Cardiac septum (tissue), 1 donor: ENCODE results near the gene ANKS6. TPM values are rescaled to one million over a fixed set of nuclear protein-coding genes. Genes with fewer than 3 reads are reported as not detected.

Source experiments
- DNase-seq: peaks from one replicate; pipeline ENCODE4 v3.0.0-alpha.2; 2020; ENCODE audit warnings: low spot score
- intact Hi-C: fragments of 100-400 bp; cut with DNase I; formaldehyde crosslinking; loops from one replicate; pipeline ENCODE4 v1.14.0; 2022
- total RNA-seq: library from RNA; stranded (reverse); fragmentation: NEBNext Ultra II Directional; extraction: Animal tissue kit (Norgen Biotek cat#: 25700); gene quantifications from one replicate; pipeline ENCODE4 v1.2.1, GENCODE V29; 2021
- donor health status: DM: no; HTN: no; CAD: no.

ANKS6 gene
- total RNA-seq, 1 donor from 2014 or later: 7.6 TPM

- intact Hi-C loops: loop anchor here (5.0 kb wide), 1 partner anchor 393 kb away; no protein-coding TSS in a partner anchor
- peak; percentile 24 for DNase-seq
These were observed 86.1 kb downstream of the ANKS6 start for GRCh38 chr9:98709968-98710965.

GRCh38 chr9:98708933-98709911 lies 87.1 kb downstream of the ANKS6 start, which contains the start of gene GABBR2:
Gene GABBR2, minus strand, starts transcription at chr9:98708935. Its CDS starts 198 bp downstream, at chr9:98708737.
- DNase-seq: no peak
- intact Hi-C loops: loop anchor here (5.0 kb wide), 1 partner anchor 392 kb away; no protein-coding TSS in a partner anchor

GRCh38 chr9:98708103-98708932 lies 88.0 kb downstream of the ANKS6 start:
- intact Hi-C loops: loop anchor here (5.0 kb wide), 1 partner anchor 391 kb away; no protein-coding TSS in a partner anchor
- no peak for DNase-seq

- intact Hi-C loops: loop anchor here (5.0 kb wide), 1 partner anchor 390 kb away; no protein-coding TSS in a partner anchor
- no peak for DNase-seq
These were observed 88.9 kb downstream of the ANKS6 start for GRCh38 chr9:98707166-98708102.

GRCh38 chr9:98706651-98707165 lies 89.6 kb downstream of the ANKS6 start:
- intact Hi-C loops: loop anchor here (5.0 kb wide), 1 partner anchor 389 kb away; no protein-coding TSS in a partner anchor

GRCh38 chr9:98702835-98703380 lies 93.4 kb downstream of the ANKS6 start:
- intact Hi-C loops: no loop called here
- no peak for DNase-seq

More at GRCh38 chr9:98706651-98707165, 89.6 kb downstream of the ANKS6 start:
- DNase-seq: no peak

- intact Hi-C loops: no loop called here
- no peak for DNase-seq
These were observed 94.0 kb downstream of the ANKS6 start for GRCh38 chr9:98702340-98702739.

GRCh38 chr9:98701576-98701975 lies 94.8 kb downstream of the ANKS6 start:
- no peak for DNase-seq

GRCh38 chr9:98700801-98701200 lies 95.6 kb downstream of the ANKS6 start:
- intact Hi-C loops: no loop called here
- DNase-seq: no peak

More at GRCh38 chr9:98701576-98701975, 94.8 kb downstream of the ANKS6 start:
- intact Hi-C loops: no loop called here

GRCh38 chr9:98698856-98699255 lies 97.5 kb downstream of the ANKS6 start:
- DNase-seq: no peak
- intact Hi-C loops: no loop called here

- intact Hi-C loops: no loop called here
- DNase-seq: no peak
These were observed 101.4 kb downstream of the ANKS6 start for GRCh38 chr9:98694943-98695342.

- intact Hi-C loops: no loop called here
- DNase-seq: peak; percentile 56
These were observed 104.0 kb downstream of the ANKS6 start for GRCh38 chr9:98692392-98692791.

- DNase-seq: peak; percentile 49
- intact Hi-C loops: no loop called here
These were observed 104.5 kb downstream of the ANKS6 start for GRCh38 chr9:98691890-98692289.

GRCh38 chr9:98690686-98691085 lies 105.7 kb downstream of the ANKS6 start:
- DNase-seq: no peak
- intact Hi-C loops: no loop called here

- DNase-seq: no peak
- intact Hi-C loops: no loop called here
These were observed 107.5 kb downstream of the ANKS6 start for GRCh38 chr9:98688710-98689495.

- intact Hi-C loops: no loop called here
- DNase-seq: no peak
These were observed 108.4 kb downstream of the ANKS6 start for GRCh38 chr9:98687911-98688310.
